Measurements from ENCODE around the gene SH2D5.
A peak's percentile ranks its signal among the peaks of the same experiment; 100 is the strongest.
"Not testable (repeated sequence)": the region's sequence is repeated elsewhere in the genome, so short reads cannot be mapped to it uniquely, and the experiment has no call there.

SH2D5 gene

DNA sequence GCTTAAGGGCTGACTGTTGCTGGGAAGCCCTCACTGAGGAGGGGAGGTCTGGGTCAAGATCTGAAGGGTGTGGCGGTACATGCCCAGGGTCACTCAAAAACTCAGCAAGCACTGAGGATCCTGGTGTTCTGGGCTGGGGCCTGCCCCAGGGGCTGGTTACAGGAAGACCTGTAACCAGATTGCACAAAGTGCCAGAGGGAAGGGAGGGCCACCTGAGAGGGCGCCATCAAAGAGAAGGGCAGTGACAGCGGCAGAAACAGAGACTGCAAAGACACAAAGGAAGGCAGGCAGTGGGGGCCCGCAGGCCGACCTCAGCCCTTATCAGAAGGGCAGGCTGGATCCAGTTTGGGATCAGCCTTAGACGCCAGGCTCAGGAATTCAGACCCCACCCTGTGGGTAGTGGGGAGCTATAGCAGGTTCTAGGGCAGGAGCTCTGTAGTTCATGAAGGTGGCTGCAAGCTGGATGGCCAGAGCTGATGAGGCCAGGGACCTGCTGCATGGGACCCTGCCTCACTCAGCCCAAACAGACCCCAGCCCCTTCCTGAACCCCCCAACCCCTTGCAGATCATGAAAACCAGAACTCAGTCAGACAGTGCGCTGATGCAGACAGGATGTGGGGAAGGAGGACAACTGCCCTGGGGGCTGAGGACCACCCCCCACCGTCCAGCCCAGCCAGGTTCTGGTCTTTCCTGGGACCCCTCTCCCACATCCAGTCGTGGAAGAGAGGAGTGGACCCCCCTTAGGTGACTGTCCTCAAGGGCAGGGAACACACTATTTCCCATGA is 3.9 kb downstream of the SH2D5 start:
- DNase-seq: peak; percentile 26

DNA sequence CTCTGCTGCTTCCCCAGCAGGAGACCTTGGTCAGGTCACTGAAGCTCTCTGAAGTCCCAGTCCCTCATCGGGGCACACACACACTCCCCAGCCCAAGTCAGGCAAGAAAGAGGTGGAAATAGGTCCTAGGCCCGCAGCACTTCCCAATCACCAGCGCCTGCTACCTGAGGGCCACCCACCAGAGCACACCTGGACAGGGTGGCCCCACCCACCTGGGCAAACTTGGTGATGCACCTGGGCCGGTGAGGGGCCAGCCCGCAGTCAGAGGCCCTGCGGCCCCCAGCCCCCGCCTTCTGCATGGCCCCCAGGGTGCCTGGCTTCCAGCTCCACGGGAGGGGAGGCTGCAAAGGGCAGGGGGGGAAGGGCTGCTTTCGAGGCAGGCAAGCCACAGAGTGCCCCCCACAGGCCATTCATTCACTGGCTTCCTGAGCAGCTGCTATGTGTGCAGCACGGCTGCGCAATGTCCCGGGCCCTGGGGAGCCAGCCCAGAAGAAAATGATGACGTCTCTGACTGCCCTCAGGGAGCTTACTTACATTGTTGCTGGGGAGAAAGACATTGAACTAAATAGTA is 4.7 kb downstream of the SH2D5 start:
- DNase-seq: peak; percentile 72

DNA sequence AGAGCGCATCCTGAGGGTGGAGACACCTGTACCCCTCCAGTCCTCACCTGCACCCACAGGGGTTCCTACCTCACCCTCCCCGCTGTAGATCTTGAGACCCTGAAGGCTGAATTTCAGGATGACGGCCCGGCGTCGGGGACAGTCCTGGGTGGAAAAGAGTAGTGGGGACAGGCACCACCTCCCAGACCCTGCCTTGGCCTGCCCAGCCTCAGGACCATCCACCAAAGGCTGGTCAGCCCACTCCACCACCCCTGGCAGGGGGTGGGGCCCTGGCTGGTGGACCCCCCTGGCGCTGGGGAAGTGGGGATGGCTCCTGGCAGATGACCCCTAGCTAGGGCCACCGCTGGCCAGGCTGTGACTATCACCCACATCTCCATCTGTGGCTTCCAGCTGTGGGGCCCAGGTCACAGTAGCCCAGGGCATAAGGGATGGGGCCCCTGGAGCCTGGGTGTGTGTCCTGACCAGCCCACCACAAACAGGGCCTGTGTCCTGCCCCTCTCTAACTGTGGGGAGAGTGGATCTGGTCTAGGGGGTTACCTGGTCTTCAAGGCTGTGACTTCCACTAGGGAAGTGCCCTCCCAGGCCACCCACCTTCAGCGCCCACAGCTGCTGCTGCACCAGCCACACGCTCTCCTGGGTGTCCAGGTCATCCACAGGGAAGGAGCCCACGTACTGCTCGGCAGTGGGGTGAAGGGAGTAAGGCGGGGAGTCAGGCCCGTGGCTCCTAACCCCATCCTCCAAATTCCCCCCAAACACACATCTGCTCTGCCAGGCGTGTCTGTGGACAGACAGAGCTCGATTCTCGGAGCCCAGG is 5.4 kb downstream of the SH2D5 start:
- DNase-seq: no peak

DNA sequence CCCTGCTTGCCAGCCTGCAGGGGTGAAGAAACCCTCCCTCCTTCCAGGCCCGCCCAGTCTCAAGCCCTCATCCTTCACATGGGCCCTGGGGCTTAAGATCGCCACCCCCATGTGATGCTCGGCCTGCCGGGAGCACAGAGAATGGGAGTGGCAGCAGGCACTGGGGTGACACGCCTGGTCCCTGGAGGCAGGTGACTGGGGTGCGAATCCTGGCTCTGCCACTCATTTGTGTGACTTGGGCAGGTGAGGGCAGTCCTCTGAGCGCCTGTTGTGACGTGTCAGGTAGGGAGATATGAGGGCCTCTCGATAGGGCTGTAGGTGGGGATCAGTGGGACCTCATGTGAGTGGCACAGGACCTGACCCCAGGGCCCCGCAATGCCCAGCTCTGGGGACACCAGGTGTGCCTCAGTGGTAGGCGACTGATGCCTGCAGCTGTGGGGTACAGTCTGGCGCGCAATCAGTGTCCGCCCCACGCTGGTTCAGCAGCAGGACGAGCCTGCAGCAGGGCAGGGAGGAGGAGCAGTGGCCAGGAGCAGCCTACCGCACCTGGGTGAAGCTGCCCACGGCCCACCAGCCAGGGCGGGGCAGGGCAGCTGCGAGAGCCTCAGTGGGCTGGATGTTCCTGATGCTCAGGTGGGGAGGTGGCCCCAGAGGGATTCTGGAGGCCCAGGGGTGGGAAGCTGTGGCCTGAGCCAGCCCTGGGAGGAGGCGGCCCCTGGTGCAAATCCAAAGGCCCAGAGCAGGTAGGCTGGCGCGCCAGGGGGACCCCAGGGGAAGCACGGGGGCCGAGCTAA is 6.2 kb downstream of the SH2D5 start:
- no peak for DNase-seq

DNA sequence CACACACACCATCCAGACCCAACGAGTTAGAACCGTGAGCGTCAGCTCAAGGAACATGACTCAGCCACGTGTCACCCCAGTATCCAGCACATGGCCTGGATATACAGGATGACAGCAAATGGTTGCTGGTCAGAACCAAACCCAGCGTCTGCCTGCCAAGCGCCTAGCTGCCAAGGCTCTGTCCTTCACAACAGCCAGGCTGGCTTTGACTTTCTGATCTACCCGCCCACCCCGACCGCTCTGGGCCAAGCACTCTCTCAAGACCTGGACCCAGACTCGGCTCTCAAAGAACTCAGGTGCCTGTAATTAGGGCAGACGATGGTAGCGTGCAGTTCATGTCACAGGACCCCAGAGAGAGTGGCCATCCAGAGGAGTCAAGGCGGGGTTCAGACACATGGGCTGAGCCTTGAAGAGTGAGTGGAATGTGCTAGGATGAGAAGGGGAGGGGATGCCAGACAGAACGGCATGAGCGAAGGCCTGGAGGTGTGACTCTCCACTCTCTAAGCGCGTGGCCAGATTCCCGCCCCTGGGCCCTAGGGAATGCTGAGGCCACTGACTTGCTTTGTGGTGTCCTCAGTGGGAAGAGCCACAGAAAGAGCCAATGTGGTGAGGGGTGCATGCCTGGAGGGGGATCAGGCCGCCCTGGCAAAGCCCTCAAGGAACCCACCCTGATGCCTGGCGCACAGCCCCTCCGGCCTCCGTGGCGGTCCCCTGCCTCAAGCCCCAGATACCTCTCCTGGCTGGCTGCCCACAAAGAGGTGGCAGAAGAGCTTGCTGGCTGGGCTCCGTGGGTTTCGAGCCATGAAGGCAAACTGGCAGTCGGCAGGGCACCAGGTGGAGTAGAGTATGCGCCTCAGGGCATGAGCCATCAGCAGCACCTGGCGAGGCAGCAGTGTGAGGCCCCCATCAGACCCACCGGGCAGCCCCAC is 7.0 kb downstream of the SH2D5 start:
- peak; percentile 93 for DNase-seq

DNA sequence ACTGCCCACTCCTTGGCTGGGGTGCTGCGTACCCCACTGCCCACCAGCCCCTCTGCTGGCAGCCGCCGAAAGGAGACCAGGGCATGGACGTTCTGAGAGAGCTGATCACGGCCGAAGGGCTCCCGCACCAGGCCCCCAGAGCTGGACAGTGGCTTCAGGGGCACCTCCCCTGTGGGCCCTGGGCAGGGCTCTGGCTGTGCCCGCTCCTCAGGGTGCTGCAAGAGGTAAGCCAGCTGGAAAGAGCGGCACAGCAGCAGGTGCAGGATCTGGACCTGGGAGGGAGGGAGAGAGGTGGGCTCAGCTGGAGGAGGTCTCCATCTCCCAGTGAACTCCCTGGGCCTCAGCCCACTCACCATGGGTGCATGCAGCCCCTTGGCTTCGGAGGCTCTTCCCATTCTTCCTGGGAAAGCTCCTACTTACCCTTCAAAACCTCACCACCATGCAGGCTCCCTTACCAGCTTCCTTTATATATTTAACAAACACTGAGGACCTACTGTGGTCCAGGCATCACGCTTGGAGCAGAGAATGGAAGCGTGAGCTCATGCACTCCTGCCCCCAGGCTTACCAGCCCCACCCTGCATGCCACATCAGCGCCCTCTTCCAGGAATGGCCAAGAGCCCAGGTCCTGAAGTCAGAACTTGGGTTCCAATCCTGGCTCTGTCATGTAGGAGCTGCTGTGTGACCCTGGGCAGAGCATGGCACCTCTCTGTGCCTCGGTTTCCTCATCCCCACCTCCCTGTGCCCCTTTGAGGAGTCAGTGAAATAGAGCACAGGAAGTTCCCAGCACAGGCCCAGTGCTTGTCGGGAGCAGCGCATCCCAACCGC is 7.9 kb downstream of the SH2D5 start:
- DNase-seq: no peak

DNA sequence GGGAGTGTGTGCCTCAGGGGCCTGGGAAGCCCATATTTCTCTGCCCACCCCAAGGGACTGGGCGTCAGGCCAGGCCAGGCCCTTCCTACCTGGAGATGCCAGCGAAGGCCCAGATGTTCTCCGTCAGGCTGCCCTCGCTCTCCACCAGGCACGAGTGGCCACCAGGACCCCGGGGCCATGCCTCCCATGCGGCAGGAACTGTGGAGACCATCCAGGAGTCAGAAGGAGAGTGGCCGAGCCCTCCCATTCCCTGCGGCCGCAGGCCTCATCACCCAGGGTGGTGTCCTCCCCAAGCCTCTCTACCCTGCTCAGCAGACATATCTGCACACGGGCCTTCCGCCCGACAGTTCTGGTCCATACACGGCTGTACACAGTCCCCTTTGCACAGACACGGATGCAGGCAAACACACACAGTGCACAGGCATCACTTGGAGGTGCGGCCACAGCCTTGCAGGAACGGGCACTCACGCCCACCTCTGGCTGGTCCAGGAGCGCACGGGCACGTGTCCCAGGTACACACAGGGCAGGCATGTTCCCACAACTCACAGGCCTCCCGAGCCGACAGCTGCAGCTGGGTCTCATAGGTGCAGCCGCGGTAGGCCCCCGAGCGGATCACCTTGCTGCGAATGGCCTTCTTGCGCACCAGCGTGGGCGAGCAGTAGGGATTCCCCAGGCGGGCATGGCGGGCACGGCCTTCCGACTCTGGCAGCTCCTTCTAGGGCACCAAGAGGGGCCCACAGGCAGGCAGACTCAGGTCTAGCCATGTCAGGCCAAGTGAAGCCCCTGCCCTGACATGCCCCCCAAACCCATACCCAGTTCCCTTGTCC is 8.8 kb downstream of the SH2D5 start:
- no peak for DNase-seq

DNA sequence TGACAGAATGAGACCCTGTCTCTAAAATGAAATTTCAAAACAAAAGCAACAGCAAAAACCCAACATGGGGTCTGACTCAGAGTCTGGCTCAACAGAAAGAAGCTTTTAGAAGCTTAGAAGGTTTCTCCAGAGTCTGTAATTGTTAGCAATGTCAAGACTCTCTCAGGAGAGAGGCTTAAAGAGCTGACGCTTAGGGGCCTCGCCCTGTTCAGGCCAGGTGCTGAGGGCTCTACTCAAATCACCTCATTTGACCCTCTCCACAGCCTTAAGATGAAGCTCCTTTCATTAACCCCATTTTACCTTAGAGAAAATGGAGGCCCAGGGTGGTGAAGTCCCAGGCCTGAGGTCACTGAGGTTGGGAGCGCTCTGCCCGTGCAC is 9.4 kb downstream of the SH2D5 start:
- no peak for DNase-seq

DNA sequence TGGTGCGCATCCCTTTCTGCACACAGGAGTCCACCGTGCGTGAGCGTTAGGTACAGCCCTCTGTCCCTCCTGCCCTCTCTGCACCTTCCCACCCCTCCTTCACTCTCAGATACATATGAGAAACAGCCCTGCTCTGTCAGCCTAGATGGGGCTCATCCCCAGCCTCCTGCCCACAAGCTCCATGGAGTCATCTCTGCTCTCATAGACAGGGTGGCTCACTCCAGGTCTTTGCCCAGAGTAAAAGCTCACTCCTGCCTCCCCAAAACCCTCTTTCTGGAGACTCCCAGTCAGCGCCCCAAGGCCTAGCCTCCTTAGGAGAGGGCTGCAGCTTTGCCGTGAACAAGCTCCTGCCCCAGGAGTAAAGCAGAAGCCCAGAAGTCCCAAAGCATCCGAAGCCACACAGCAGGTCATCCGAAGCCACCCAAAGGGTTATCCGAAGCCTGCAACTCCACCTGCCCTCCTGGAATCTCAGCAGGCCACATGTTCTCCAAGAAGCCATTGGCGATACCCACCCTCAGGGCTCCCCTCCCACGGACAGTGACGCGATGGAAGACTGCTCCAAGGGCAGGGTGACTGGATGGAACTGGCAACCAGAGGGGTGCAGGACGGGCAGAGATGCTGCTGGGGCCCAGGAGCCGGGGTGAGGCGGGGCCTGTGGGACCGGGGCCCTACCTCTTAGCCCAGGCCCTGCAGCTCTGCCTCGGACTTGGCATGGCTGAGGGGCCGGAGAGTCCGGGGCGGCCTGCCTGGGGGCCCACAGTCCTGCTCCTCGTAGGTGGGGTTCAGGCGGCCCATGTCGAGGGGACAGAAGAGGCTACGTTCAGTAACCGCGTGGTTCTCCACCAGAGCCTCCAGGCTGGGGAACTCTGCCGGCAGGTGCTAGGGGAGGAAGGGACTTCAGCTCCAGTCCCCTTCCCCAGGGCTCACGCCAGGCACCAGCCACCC is 11.1 kb downstream of the SH2D5 start:
- no peak for DNase-seq

DNA sequence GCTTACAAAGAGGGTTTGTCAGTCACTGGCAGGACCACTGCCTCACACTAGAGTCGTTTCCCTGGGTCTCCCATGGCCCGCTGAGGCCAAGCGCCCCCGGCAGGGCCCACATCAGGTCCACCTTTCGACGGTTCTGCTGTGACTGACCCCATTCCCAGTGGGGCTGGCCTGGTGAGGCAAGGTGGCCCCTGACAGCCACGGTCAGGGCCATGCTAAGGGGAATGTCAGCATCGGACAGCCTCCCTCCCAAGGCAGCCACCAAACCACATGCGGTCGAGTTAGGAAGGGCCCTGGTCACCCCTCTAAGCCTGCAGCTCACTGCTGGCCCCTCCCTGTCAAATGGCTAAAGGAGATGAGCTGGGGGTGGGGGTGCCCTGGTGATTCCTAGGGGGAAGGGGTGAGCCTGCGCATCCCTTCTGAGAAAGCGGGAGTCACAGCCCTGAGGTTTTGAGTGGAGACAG is 11.8 kb downstream of the SH2D5 start:
- no peak for DNase-seq

DNA sequence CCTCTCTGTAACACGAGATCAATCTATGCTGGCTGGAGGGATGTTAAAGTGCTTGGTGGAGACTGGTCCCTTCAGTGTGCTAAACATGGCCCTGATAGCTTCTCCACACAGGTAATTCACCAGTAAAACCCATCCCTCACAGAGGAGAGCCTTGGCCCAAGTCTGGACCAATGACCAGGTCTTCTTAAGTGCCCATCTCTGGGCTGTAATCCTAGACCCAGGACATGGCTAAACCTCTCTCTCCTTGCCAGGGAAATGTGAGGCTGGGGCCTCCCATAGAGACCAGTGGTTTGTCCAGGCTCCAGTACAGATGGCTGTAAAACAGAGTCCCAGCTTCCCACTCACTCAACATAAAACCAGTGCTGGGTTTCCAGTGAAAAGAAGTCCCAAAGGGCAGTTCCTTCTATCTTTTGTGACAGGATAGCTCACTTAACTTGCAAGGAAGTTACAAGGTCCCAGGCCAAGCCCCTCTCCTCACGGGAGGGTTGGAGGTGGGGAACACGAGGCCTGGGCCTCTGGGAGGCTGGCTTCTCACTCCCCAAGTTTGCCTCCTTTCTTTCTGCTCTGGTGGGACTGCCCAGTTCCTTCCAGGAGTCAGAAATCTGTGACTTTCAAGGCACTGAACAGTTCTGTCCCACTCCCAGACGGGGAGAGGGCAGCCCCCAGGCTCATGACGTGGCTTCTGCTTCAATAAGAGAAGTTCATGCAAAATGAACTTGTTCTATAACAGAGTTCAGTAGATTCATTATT is 12.5 kb downstream of the SH2D5 start:
- no peak for DNase-seq

DNA sequence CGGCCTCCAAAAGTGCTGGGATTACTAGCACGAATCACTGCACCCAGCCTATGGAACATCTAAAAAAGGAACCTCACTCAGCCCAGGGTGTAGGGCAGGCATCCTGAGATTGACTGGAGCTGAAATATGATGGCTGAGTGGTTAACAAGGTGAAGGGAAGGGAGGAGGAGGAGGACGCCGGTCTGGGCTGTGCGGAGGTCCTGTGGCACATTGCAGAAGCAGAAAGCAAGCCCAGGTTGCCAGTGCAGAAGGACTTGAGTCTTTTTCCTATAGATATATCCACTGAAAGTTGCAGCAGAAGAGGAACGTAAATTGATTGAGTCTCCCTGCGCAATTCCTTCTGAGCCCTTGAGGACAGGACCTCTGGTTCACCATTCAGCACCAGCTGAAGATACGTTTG is 13.2 kb downstream of the SH2D5 start:
- DNase-seq: no peak

DNA sequence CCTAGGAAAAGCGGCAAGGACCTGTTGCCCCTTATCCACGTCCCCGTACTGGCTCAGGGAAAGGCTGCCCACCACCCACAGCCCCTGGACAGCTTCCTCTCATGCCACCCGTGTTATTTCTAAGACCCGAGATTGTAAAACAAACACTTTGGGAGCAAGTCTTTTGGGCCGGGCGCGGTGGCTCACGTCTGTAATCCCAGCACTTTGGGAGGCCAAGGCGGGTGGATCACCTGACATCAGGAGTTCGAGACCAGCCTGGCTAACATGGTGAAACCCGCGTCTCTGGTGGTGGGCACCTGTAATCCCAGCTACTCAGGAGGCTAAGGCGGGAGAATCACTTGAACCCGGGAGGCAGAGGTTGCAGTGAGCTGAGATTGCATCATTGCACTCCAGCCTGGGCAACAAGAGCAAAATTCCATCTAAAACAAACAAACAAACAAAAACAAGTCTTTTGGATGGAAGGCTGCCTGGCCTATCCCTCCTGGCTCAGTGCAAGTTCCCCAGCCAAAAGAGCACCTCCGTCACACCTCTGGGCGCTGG is 14.1 kb downstream of the SH2D5 start:
- not testable (repeated sequence) for DNase-seq

DNA sequence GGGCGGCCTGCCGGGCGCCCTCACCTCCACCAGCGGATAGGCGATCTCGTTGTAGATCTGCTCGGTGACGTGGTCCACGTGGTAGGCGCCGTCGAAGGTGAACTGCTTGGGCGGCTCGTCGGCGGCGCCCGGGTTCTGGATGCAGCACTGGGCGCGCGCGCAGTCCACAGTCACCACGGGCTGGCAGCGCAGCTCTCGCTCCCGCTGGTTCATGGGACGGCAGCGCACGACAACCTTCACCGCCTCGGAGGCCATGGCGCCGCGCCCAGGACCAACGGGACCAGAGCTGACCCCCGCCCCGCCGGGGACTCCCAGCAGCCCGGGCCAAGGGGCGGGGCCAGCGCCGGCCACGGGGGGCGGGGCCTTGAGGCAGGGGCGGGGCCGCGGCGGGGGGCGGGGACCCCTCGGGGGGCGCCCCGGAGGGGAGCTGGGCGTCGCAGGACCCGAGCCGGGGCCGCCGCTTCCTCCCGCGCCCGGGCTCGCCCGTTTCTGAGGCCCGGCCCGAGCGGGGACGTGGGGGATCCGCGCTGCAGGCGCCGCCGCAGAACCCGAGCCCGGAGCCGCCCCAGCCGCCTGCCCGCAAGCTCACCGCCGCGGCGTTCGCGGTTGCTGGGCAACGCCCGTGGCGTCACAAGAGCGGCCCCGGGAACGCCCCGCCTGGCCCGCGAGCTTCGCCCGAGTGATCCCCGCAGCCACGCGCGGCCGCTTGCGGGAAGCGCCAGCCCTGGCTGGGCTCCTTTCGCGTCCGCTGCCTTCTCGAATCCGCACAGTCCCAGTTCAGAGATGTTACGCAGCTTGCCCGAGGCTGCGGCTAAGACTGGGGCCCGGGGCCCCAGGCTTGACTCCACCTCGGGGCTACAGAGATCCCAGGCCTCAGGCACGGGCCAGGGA is 14.8 kb downstream of the SH2D5 start, which contains the start of gene KIF17:
Gene KIF17, minus strand, starts transcription at position 556 of the 891 bp plus-strand sequence. Its CDS starts 301 bp downstream, at position 255.
- peak; percentile 73 for DNase-seq

DNA sequence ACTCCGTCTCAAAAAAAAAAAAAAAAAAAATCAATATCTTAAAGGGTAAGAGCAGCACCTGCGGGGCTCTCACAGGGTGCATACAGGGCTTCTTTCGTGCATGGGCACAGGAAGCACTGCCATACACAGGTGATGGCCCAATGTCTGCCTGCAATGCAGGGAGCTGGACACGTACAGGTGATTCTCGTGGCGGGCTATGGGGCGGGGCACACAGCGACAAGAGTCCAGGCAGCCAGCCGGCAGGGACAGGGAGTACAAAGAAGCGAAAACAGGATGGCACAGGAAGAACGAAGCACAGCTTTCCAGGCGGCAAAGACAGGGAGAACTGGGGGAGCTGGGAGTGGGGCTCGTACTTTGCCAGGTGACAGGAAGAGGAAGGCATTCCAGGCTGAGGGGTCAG is 16.3 kb downstream of the SH2D5 start:
- DNase-seq: no peak

DNA sequence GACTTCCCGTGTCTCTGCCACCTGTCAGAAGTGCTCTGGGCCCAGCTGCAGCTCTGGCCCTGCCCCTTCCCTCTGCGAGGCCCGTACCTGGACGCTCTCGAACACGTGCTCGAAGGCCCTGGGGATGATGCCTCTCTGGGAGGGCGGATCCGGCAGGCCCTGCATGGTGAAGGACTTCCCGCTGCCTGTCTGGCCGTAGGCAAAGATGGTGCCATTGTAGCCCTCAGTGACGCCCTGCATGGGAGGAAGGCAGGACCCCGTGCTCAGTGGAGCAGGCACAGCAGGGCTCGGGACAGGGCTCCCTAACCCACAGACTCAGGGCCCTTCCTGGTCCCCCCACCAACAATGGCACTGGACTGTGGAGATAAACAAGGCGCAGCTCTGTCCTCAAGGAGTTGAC is 17.1 kb downstream of the SH2D5 start:
- DNase-seq: no peak

DNA sequence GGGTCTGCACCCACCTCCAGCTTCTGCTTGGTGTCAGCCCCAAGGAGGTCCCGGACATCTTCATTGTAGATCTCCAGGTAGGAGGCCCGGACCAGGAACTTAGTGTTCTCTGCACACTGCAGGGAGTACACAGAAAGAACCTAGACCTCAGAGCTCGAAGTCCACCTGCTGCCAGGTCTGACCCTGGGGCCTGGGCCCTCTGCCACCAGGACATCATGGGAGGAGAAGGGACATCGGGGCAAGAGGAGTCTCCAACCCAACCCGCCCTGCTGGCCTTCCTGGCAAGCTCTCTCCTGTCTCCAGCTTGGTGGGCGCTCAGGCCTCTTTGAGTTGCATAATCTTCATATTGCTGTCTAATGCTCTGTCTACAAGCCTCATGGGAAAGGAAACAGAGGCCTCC is 19.1 kb downstream of the SH2D5 start:
- no peak for DNase-seq

All from NCI-H69 (cell line).